Mesodermal cell (in vitro differentiated cells): ENCODE results near the gene ZNF827.

Experiments used
- H3K27ac ChIP-seq: 2 replicates; pipeline ENCODE4 v1.7.0; 2013; ENCODE audit warnings: mild to moderate bottlenecking, low read depth, low read length, moderate library complexity; ENCODE audit not compliant: severe bottlenecking
- H3K36me3 ChIP-seq: 2 replicates; pipeline ENCODE4 v1.7.1; 2013; ENCODE audit warnings: mild to moderate bottlenecking, low read length, moderate library complexity; ENCODE audit not compliant: control insufficient read depth, insufficient read depth
- H3K4me1 ChIP-seq: one replicate; pipeline ENCODE4 v1.7.1; 2013; ENCODE audit warnings: mild to moderate bottlenecking, low read length; ENCODE audit not compliant: insufficient read depth, control insufficient read depth, poor library complexity, severe bottlenecking
- H3K4me3 ChIP-seq: 2 replicates; pipeline ENCODE4 v1.7.0; 2013; ENCODE audit warnings: low read length, control low read depth, mild to moderate bottlenecking; ENCODE audit not compliant: insufficient read depth, poor library complexity, severe bottlenecking; ENCODE audit errors: extremely low read depth
- H3K9me3 ChIP-seq: 2 replicates; pipeline ENCODE4 v1.7.1; 2013; ENCODE audit warnings: mild to moderate bottlenecking, low read length, moderate library complexity; ENCODE audit not compliant: control insufficient read depth
- WGBS, 2 experiments: methylation state at CpG; one replicate each; pipeline ENCODE4 v1.1.5; 2013; ENCODE audit warnings: missing lambda C conversion rate in 2 of 2; ENCODE audit not compliant: insufficient coverage in 2 of 2; 5-methylcytosine and 5-hydroxymethylcytosine counted together

The ZNF827 gene

GRCh38 chr4:145734576-145735346, 203.9 kb downstream of the ZNF827 start:
- H3K9me3 ChIP-seq, result no peaks in the 10 kb centered on the region
- H3K4me1 ChIP-seq, result peaks cover 38% of the 10 kb centered on the region
- peak overlapping the region; percentile 99 for H3K27ac ChIP-seq
- no peak overlapping the region for H3K4me3 ChIP-seq
- H3K36me3 ChIP-seq, result no peaks in the 10 kb centered on the region
- 47 to 61% methylated on average over 10 to 13 of the region's 14 CpGs for WGBS, 2 experiments

GRCh38 chr4:145734031-145734430, 204.6 kb downstream of the ZNF827 start:
- Histone ChIP-seq H3K27ac (peak overlapping the region; percentile 99), H3K9me3 (no peaks in the 10 kb centered on the region), H3K4me3 (peak overlapping the region; percentile 44), H3K36me3 (no peaks in the 10 kb centered on the region), H3K4me1 (peaks cover 38% of the 10 kb centered on the region)
- WGBS, 2 experiments, result 84 to 91% methylated on average over 3 to 6 of the region's 7 CpGs

GRCh38 chr4:145732895-145733880, 205.4 kb downstream of the ZNF827 start:
- WGBS, 2 experiments, result 2 to 4% methylated on average over 38 to 39 of the region's 81 CpGs
- Histone ChIP-seq H3K36me3 (no peaks in the 10 kb centered on the region), H3K4me1 (peaks cover 38% of the 10 kb centered on the region), H3K4me3 (peak overlapping the region; percentile 44), H3K27ac (peak overlapping the region; percentile 99), H3K9me3 (no peaks in the 10 kb centered on the region)

- H3K36me3 ChIP-seq, result no peaks in the 10 kb centered on the region
- H3K4me3 ChIP-seq, result peak overlapping the region; percentile 44
- H3K27ac ChIP-seq, result peak overlapping the region; percentile 99
- peaks cover 38% of the 10 kb centered on the region for H3K4me1 ChIP-seq
- WGBS, 2 experiments, result 61 to 71% methylated on average over 5 to 7 of the region's 14 CpGs
- no peaks in the 10 kb centered on the region for H3K9me3 ChIP-seq
Measured at GRCh38 chr4:145732001-145732815, 206.4 kb downstream of the ZNF827 start.

GRCh38 chr4:145731028-145731427, 207.6 kb downstream of the ZNF827 start:
- peaks cover 28% of the 10 kb centered on the region for H3K4me1 ChIP-seq
- WGBS, 2 experiments, result no CpG with 5 or more reads among the region's 1 CpG
- H3K9me3 ChIP-seq, result no peaks in the 10 kb centered on the region
- no peak overlapping the region for H3K4me3 ChIP-seq
- H3K36me3 ChIP-seq, result no peaks in the 10 kb centered on the region
- H3K27ac ChIP-seq, result no peak overlapping the region

- no peak overlapping the region for H3K4me3 ChIP-seq
- H3K9me3 ChIP-seq, result no peaks in the 10 kb centered on the region
- H3K27ac ChIP-seq, result no peak overlapping the region
- H3K36me3 ChIP-seq, result no peaks in the 10 kb centered on the region
- 91 to 95% methylated on average over 4 to 5 of the region's 5 CpGs for WGBS, 2 experiments
- peaks cover 20% of the 10 kb centered on the region for H3K4me1 ChIP-seq
Measured at GRCh38 chr4:145730026-145730425, 208.6 kb downstream of the ZNF827 start.

GRCh38 chr4:145723336-145723735, 215.3 kb downstream of the ZNF827 start:
- Histone ChIP-seq H3K27ac (no peak overlapping the region), H3K36me3 (no peaks in the 10 kb centered on the region), H3K9me3 (no peaks in the 10 kb centered on the region), H3K4me1 (no peaks in the 10 kb centered on the region), H3K4me3 (no peak overlapping the region)
- WGBS, 2 experiments, result 100% methylated on average over 1 of the region's 2 CpGs; no CpG with 5 or more reads in 1 of the 2 experiments

- no peaks in the 10 kb centered on the region for H3K4me1 ChIP-seq
- 100% methylated on average over 1 of the region's 1 CpG for WGBS, 2 experiments
- H3K9me3 ChIP-seq, result no peaks in the 10 kb centered on the region
- H3K4me3 ChIP-seq, result no peak overlapping the region
- no peaks in the 10 kb centered on the region for H3K36me3 ChIP-seq
- no peak overlapping the region for H3K27ac ChIP-seq
Measured at GRCh38 chr4:145722561-145722960, 216.1 kb downstream of the ZNF827 start.

GRCh38 chr4:145720656-145721055, 218.0 kb downstream of the ZNF827 start:
- H3K27ac ChIP-seq, result no peak overlapping the region
- WGBS, 2 experiments, result 100% methylated on average over 2 of the region's 3 CpGs; no CpG with 5 or more reads in 1 of the 2 experiments
- no peaks in the 10 kb centered on the region for H3K36me3 ChIP-seq

More at GRCh38 chr4:145720656-145721055, 218.0 kb downstream of the ZNF827 start:
- H3K4me1 ChIP-seq, result no peaks in the 10 kb centered on the region
- H3K4me3 ChIP-seq, result no peak overlapping the region
- no peaks in the 10 kb centered on the region for H3K9me3 ChIP-seq
